ENCODE data around the gene LTA. TPM values are rescaled to one million over a fixed set of nuclear protein-coding genes. Genes with fewer than 3 reads are reported as not detected.
"Not testable (repeated sequence)": the region's sequence is repeated elsewhere in the genome, so short reads cannot be mapped to it uniquely, and the experiment has no call there.

LTA gene
- total RNA-seq, 1 experiment from 2014 or later: not detected

GRCh38 chr6:31586008-31586407 lies 13.9 kb downstream of the LTA start, which contains the start of gene LST1:
Gene LST1 (plus strand): TSS chr6:31586277. CDS start chr6:31587300, 1,023 bp downstream.
- no peak for DNase-seq
- no peak for TF ChIP-seq CTCF (IDR thresholded peaks at IDR 0.05; ENCODE audit: unreplicated experiment)
- peaks cover 18% of the 10 kb centered on the region for H3K4me1 Mint-ChIP-seq (ENCODE audit: low read depth, unreplicated experiment)
- no TSS peak for BruUV-seq (replicated peaks)
- intact Hi-C loops (cut with micrococcal nuclease; ENCODE audit: unreplicated experiment): no loop called here
- peaks cover 10% of the 10 kb centered on the region for H3K36me3 Mint-ChIP-seq (ENCODE audit: insufficient read depth, unreplicated experiment)
- no peak within 1 kb of the TSS for H3K27ac Mint-ChIP-seq (ENCODE audit: unreplicated experiment)
- peaks cover 48% of the 10 kb centered on the region for H3K27me3 Mint-ChIP-seq (ENCODE audit: unreplicated experiment)
- H3K4me3 Mint-ChIP-seq (ENCODE audit: low read depth, unreplicated experiment): no peak within 1 kb of the TSS
- H3K9me3 Mint-ChIP-seq (ENCODE audit: low read depth, unreplicated experiment): no peaks in the 10 kb centered on the region
- CTCF ChIA-PET: interaction anchor here (1.2 to 4.3 kb wide), 3 partner anchors 11 to 13 kb away, joined by 3 to 29 read pairs (median 10); no protein-coding TSS in a partner anchor

- H3K4me3 Mint-ChIP-seq (ENCODE audit: low read depth, unreplicated experiment): no peak overlapping the region
- CTCF ChIA-PET: interaction anchor here (0.5 to 2.1 kb wide), 3 partner anchors 8 to 13 kb away, joined by 3 to 10 read pairs (median 6); no protein-coding TSS in a partner anchor
- H3K36me3 Mint-ChIP-seq (ENCODE audit: insufficient read depth, unreplicated experiment): peaks cover 2% of the 10 kb centered on the region
- intact Hi-C loops (cut with micrococcal nuclease; ENCODE audit: unreplicated experiment): no loop called here
- H3K27ac Mint-ChIP-seq (ENCODE audit: unreplicated experiment): no peak overlapping the region
- no peak for DNase-seq
- no TSS peak for BruUV-seq (replicated peaks)
- peaks cover 40% of the 10 kb centered on the region for H3K27me3 Mint-ChIP-seq (ENCODE audit: unreplicated experiment)
- TF ChIP-seq CTCF (IDR thresholded peaks at IDR 0.05; ENCODE audit: unreplicated experiment): no peak
- H3K9me3 Mint-ChIP-seq (ENCODE audit: low read depth, unreplicated experiment): no peaks in the 10 kb centered on the region
- H3K4me1 Mint-ChIP-seq (ENCODE audit: low read depth, unreplicated experiment): peaks cover 11% of the 10 kb centered on the region
Observed at GRCh38 chr6:31586599-31587281, 14.7 kb downstream of the LTA start.

GRCh38 chr6:31587791-31588777 lies 16.0 kb downstream of the LTA start:
- no peak overlapping the region for H3K4me3 Mint-ChIP-seq (ENCODE audit: low read depth, unreplicated experiment)
- no peaks in the 10 kb centered on the region for H3K4me1 Mint-ChIP-seq (ENCODE audit: low read depth, unreplicated experiment)
- H3K27ac Mint-ChIP-seq (ENCODE audit: unreplicated experiment): no peak overlapping the region
- no TSS peak for BruUV-seq (replicated peaks)
- H3K9me3 Mint-ChIP-seq (ENCODE audit: low read depth, unreplicated experiment): no peaks in the 10 kb centered on the region
- CTCF ChIA-PET: interaction anchor here (0.6 to 2.1 kb wide), 5 partner anchors 8 to 294 kb away, joined by 3 to 10 read pairs (median 4); no protein-coding TSS in a partner anchor
- TF ChIP-seq CTCF (IDR thresholded peaks at IDR 0.05; ENCODE audit: unreplicated experiment): no peak
- peaks cover 31% of the 10 kb centered on the region for H3K27me3 Mint-ChIP-seq (ENCODE audit: unreplicated experiment)
- DNase-seq: no peak
- intact Hi-C loops (cut with micrococcal nuclease; ENCODE audit: unreplicated experiment): no loop called here
- no peaks in the 10 kb centered on the region for H3K36me3 Mint-ChIP-seq (ENCODE audit: insufficient read depth, unreplicated experiment)

- H3K4me1 Mint-ChIP-seq (ENCODE audit: low read depth, unreplicated experiment): no peaks in the 10 kb centered on the region
- intact Hi-C loops (cut with micrococcal nuclease; ENCODE audit: unreplicated experiment): no loop called here
- CTCF ChIA-PET: interaction anchor here (1.5 kb wide), 1 partner anchor 12 kb away, joined by 5 read pairs; no protein-coding TSS in a partner anchor
- H3K27me3 Mint-ChIP-seq (ENCODE audit: unreplicated experiment): peaks cover 31% of the 10 kb centered on the region
- TF ChIP-seq CTCF (IDR thresholded peaks at IDR 0.05; ENCODE audit: unreplicated experiment): no peak
- H3K9me3 Mint-ChIP-seq (ENCODE audit: low read depth, unreplicated experiment): no peaks in the 10 kb centered on the region
- H3K27ac Mint-ChIP-seq (ENCODE audit: unreplicated experiment): no peak overlapping the region
- no TSS peak for BruUV-seq (replicated peaks)
- no peak for DNase-seq
- H3K36me3 Mint-ChIP-seq (ENCODE audit: insufficient read depth, unreplicated experiment): no peaks in the 10 kb centered on the region
- no peak overlapping the region for H3K4me3 Mint-ChIP-seq (ENCODE audit: low read depth, unreplicated experiment)
Observed at GRCh38 chr6:31588871-31589650, 17.0 kb downstream of the LTA start.

GRCh38 chr6:31590691-31591090 lies 18.6 kb downstream of the LTA start:
- intact Hi-C loops (cut with micrococcal nuclease; ENCODE audit: unreplicated experiment); H3K4me3 Mint-ChIP-seq (ENCODE audit: low read depth, unreplicated experiment); DNase-seq; H3K27ac Mint-ChIP-seq (ENCODE audit: unreplicated experiment); H3K9me3 Mint-ChIP-seq (ENCODE audit: low read depth, unreplicated experiment); BruUV-seq (replicated peaks); H3K4me1 Mint-ChIP-seq (ENCODE audit: low read depth, unreplicated experiment); H3K36me3 Mint-ChIP-seq (ENCODE audit: insufficient read depth, unreplicated experiment): not testable (repeated sequence)
- CTCF ChIA-PET: interaction anchor here (1.5 kb wide), 1 partner anchor 14 kb away, joined by 5 read pairs; no protein-coding TSS in a partner anchor
- peaks cover 31% of the 10 kb centered on the region for H3K27me3 Mint-ChIP-seq (ENCODE audit: unreplicated experiment)
